NB4 (cell line): ENCODE measurements around the gene SLC28A3.

Experiments used
- CTCF ChIP-seq: IDR thresholded peaks from one replicate; pipeline ENCODE4 v1.5.1; 2012; ENCODE audit warnings: low read depth, low read length
- POLR2A ChIP-seq: IDR thresholded peaks from 2 replicates; pipeline ENCODE4 v1.6.1; 2011; ENCODE audit warnings: mild to moderate bottlenecking; ENCODE audit not compliant: insufficient read length; ENCODE audit errors: extremely low read depth

DNA sequence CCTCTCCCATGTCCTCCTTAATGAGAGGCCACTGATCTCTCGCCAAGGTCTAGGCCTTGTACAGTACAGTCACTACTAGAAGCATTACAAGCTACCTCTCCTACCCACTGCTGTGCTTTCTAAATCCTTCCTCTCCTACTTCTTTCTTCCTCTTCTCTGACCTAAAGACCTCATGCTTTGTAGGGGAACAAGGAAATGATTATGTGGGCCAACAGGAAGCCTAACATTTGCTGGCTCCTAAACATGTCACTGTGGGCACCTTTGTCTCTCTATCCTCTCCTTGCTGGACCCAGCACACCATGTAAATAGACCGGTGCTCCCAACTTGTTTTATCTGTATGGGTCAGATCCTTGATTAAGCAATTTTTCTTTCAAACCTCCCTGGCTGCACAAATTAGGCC is 16.7 kb downstream of the SLC28A3 start:
- TF ChIP-seq CTCF (no peak), POLR2A (no peak)
